ENCODE results near the gene LYZL1. TPM values are rescaled to one million over a fixed set of nuclear protein-coding genes. Genes with fewer than 3 reads are reported as not detected.
A peak's percentile ranks its signal among the peaks of the same experiment; 100 is the strongest.
"Not testable (repeated sequence)": the region's sequence is repeated elsewhere in the genome, so short reads cannot be mapped to it uniquely, and the experiment has no call there.

LYZL1 gene
- total RNA-seq, result not detected
- not detected for polyA plus RNA-seq
- long read RNA-seq, donor 1, result 0 reads
- long read RNA-seq, donor 2, result 0 reads
- long read RNA-seq, donor 3, result 0 reads
- long read RNA-seq, donor 4, result 0 reads
- long read RNA-seq, donor 5, result 0 reads
- long read RNA-seq, donor 6, result 0 reads
- long read RNA-seq, donor 7, result 0 reads
- long read RNA-seq, donor 8, result 0 reads
- long read RNA-seq, donor 9, result 0 reads
- long read RNA-seq, donor 10, result 0 reads

DNA sequence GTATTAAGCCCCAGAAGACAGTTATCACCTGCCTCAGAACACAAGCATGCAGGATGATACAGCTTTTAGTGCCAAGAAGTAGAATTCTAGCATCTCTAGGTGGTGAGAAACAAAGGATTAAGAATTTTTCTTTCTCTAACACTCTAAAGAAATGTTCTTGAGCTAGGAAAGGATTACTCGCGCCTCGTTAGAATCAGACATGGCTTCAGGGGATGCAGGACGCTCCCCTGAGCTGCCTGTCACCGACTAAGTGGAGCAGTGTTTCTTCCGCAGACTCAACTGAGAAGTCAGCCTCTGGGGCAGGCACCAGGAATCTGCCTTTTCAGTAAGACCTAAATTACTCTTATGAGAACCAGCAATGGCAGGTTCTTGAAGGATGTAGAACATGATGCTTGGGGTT, at the start of gene LYZL1:
Gene LYZL1, plus strand, starts transcription at position 165 of the 400 bp plus-strand sequence. CDS start 2,798 bp downstream, outside the sequence.
- intact Hi-C loops (cut with DNase I); H3K36me3 ChIP-seq (replicated peaks in 1 of 2); H3K4me1 ChIP-seq (replicated peaks in 1 of 2); H3K27me3 ChIP-seq; H3K27ac ChIP-seq; H3K4me3 ChIP-seq; DNase-seq; H3K9me3 ChIP-seq (replicated peaks in 1 of 3): not testable (repeated sequence)
- 83 to 93% (median 86%) methylated on average over 6 of the region's 6 CpGs for WGBS, 4 donors

DNA sequence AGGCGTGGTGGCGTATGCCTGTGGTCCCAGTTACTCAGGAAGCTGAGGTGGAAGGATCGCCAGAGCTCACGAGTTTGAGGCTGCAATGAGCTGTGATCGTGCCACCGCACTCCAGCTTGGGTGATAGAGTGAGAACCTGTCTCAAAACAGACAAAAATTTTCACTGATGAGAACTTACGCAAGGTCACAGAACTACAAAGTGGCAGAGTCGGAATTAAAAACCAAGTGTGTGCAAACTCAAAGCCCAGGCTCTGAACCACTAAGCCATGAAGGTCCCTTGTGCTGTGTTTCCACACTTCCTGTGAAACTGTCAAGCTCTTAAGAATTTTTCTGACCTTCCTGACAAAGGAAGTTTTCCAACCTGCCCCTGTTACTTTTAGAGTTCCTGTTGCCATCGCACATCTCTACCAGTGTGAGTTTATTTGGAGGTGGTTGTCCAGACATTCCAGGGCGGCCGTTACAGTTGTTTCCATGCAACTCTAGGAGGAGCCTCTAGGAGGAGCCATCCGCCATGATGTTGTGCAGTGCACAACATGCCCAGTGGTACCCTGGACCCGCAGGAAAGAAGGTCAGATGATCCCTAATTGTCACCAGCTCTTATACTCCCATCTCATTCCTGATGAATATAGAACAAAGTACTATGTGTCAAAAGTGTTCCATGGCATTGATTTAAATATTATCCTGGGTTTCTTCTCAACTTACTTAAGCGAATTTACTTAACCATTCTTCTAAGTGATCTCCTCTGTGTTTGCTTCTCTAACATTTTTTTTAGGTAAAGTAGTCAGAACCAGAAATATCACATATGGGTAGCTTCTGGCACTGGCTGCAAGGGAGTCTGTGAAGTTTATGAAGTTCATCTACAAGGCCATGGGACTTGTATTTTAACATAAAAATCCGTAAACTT, 49.0 kb upstream of the LYZL1 start:
- Histone ChIP-seq H3K27ac (no peak overlapping the region), H3K36me3 (replicated peaks in 1 of 2) (no peaks in the 10 kb centered on the region), H3K9me3 (replicated peaks in 1 of 3) (no peaks in the 10 kb centered on the region), H3K27me3 (peaks cover 3% of the 10 kb centered on the region), H3K4me1 (replicated peaks in 1 of 2) (no peaks in the 10 kb centered on the region), H3K4me3 (no peak overlapping the region)
- intact Hi-C loops (cut with DNase I), result no loop called here
- WGBS, 4 donors, result 72 to 81% (median 77%) methylated on average over 15 of the region's 15 CpGs
- TF ChIP-seq, protein P1, sequence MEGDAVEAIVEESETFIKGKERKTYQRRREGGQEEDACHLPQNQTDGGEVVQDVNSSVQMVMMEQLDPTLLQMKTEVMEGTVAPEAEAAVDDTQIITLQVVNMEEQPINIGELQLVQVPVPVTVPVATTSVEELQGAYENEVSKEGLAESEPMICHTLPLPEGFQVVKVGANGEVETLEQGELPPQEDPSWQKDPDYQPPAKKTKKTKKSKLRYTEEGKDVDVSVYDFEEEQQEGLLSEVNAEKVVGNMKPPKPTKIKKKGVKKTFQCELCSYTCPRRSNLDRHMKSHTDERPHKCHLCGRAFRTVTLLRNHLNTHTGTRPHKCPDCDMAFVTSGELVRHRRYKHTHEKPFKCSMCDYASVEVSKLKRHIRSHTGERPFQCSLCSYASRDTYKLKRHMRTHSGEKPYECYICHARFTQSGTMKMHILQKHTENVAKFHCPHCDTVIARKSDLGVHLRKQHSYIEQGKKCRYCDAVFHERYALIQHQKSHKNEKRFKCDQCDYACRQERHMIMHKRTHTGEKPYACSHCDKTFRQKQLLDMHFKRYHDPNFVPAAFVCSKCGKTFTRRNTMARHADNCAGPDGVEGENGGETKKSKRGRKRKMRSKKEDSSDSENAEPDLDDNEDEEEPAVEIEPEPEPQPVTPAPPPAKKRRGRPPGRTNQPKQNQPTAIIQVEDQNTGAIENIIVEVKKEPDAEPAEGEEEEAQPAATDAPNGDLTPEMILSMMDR (IDR thresholded peaks at IDR 0.05), result peak in 5 of 6 experiments; percentile 9 to 50 (median 36)
- no peak for TF ChIP-seq POLR2A (IDR thresholded peaks at IDR 0.05)
- peak in 3 of 7 donors; percentile 28 to 40 (median 29) for DNase-seq

DNA sequence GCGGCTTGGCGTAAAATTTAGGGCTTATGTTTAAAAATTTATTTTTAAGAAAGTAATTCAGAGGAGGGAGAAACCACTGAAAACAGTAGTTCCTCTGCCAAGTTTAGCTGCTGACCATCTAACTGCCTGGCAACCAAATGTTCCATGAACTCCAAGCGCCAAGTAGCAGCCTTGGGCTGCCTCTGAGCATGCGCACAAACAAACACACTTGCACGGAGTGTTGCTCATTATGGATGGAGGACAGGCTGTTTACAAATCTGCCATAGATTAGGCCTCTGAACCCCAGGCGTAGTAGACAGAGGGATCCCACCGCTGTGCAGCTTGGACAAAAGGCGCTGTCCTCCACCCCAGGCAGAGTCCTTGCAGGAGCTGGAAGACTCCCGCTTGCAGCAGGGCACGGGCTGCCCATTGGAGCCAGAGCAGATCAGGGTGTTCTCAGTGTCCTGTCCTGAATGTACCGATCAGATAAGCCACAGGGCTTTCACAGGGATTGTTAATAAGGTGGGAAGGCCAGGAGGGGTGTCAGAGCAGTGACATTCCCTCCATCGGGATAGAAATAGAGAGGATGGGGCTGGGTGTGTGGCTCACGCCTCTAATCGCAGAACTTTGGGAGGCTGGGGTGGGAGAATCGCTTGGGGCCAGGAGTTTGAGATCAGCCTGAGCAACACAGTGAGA, 47.7 kb upstream of the LYZL1 start:
- Histone ChIP-seq H3K9me3 (replicated peaks in 1 of 3) (no peaks in the 10 kb centered on the region), H3K36me3 (replicated peaks in 1 of 2) (no peaks in the 10 kb centered on the region), H3K4me1 (replicated peaks in 1 of 2) (no peaks in the 10 kb centered on the region), H3K27me3 (peaks cover 3% of the 10 kb centered on the region), H3K4me3 (no peak overlapping the region), H3K27ac (no peak overlapping the region)
- no peak for TF ChIP-seq POLR2A (IDR thresholded peaks at IDR 0.05)
- TF ChIP-seq, protein P1 (IDR thresholded peaks at IDR 0.05), result no peak
- intact Hi-C loops (cut with DNase I), result no loop called here
- 73 to 87% (median 83%) methylated on average over 13 to 15 of the region's 15 CpGs for WGBS, 4 donors
- no peak for DNase-seq

DNA sequence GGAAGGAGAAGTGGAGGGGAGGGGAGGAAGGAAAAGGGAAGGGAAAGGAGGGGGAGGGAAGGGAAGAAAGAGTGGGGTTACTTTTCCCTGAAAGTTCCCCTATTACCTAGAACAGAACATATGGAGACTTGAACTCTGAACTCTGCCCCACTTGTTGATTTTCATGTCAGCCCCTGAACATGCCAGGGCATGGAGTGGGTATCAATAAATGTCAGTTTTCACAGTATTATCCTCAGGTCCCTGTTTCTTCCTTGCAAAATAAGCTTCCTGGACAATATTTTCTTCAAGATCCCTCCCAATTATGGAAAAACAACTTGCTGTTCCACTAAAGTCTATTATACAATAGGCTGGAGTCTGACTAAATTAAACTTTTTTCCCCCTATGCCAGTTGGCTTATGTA, 46.9 kb upstream of the LYZL1 start:
- H3K4me1 ChIP-seq (replicated peaks in 1 of 2), result no peaks in the 10 kb centered on the region
- H3K36me3 ChIP-seq (replicated peaks in 1 of 2), result no peaks in the 10 kb centered on the region
- TF ChIP-seq, protein P1 (IDR thresholded peaks at IDR 0.05), result no peak
- TF ChIP-seq POLR2A (IDR thresholded peaks at IDR 0.05), result no peak
- intact Hi-C loops (cut with DNase I), result no loop called here
- peaks cover 3% of the 10 kb centered on the region for H3K27me3 ChIP-seq
- H3K27ac ChIP-seq, result no peak overlapping the region
- H3K4me3 ChIP-seq, result no peak overlapping the region
- DNase-seq, result no peak
- no peaks in the 10 kb centered on the region for H3K9me3 ChIP-seq (replicated peaks in 1 of 3)
